WERI-Rb-1 (cell line): ENCODE data around the gene SLC27A6.

Experiments
- DNase-seq: peaks from one replicate; pipeline ENCODE4 v3.0.0-alpha.2; 2020
- H3K27ac ChIP-seq: fragments of 250-450 bp; sonication (Bioruptor Pico); 2 replicates; pipeline ENCODE4 v1.5.1; 2020; ENCODE audit warnings: mild to moderate bottlenecking, moderate library complexity
- H3K27me3 ChIP-seq: fragments of 250-450 bp; sonication (Bioruptor Pico); 2 replicates; pipeline ENCODE4 v1.5.1; 2021; ENCODE audit warnings: mild to moderate bottlenecking, low read depth, moderate library complexity; ENCODE audit not compliant: insufficient read depth, severe bottlenecking
- H3K36me3 ChIP-seq: fragments of 250-450 bp; sonication (Bioruptor Pico); 2 replicates; pipeline ENCODE4 v1.5.1; 2020; ENCODE audit warnings: mild to moderate bottlenecking, moderate library complexity
- H3K4me3 ChIP-seq: 2 replicates; pipeline ENCODE4 v1.5.1; 2011; ENCODE audit warnings: low read depth, mild to moderate bottlenecking, control low read depth, low read length
- H3K9me3 ChIP-seq: fragments of 250-450 bp; sonication (Bioruptor Pico); 2 replicates; pipeline ENCODE4 v1.5.1; 2021; ENCODE audit warnings: mild to moderate bottlenecking, moderate library complexity; ENCODE audit not compliant: severe bottlenecking
- TF ChIP-seq, protein P1 (sequence below): IDR thresholded peaks from 2 replicates; pipeline ENCODE4 v1.5.1; 2011; ENCODE audit warnings: low read depth, mild to moderate bottlenecking, control low read depth, inconsistent platforms, low read length

The SLC27A6 gene

DNA sequence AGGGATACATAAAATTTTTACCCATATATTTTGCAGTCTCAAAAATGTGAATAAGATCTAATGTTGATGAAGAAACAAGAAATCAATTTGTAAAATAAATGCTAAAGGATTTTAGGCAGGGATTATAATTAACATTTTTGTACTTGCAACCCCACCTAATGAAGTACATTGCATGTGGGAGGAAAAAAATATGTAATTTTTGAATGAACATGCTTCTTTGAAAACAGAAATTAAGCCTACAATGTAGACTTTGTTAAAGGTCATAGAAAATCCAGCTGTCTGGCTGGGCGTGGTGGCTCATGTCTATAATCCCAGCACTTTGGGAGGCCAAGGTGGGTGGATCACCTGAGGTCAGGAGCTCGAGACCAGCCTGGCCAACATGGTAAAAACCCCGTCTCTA is 15.6 kb downstream of the SLC27A6 start:
- DNase-seq = no peak

DNA sequence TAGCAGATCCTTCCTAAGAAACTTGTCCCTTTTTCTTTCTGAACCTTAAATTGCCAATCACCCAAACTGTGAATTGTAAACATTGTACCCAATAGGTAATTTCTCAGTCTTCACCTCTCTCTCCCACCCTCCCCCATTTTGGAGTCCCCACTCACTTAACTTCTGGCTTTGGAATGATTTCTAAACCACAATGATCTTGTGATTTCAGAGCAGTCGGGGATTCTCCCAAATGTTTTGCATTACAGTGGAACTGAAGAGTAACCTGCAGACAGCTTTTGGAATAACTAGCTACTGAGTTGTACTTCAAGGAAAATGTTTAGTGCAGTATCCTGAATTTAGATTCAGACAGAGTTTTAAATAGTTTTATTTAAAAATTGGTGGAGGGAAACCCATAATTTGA is 19.2 kb downstream of the SLC27A6 start:
- no peak overlapping the region for H3K4me3 ChIP-seq
- H3K27me3 ChIP-seq = no peaks in the 10 kb centered on the region
- no peak for DNase-seq
- H3K27ac ChIP-seq = no peak overlapping the region
- H3K36me3 ChIP-seq = no peaks in the 10 kb centered on the region
- TF ChIP-seq, protein P1, sequence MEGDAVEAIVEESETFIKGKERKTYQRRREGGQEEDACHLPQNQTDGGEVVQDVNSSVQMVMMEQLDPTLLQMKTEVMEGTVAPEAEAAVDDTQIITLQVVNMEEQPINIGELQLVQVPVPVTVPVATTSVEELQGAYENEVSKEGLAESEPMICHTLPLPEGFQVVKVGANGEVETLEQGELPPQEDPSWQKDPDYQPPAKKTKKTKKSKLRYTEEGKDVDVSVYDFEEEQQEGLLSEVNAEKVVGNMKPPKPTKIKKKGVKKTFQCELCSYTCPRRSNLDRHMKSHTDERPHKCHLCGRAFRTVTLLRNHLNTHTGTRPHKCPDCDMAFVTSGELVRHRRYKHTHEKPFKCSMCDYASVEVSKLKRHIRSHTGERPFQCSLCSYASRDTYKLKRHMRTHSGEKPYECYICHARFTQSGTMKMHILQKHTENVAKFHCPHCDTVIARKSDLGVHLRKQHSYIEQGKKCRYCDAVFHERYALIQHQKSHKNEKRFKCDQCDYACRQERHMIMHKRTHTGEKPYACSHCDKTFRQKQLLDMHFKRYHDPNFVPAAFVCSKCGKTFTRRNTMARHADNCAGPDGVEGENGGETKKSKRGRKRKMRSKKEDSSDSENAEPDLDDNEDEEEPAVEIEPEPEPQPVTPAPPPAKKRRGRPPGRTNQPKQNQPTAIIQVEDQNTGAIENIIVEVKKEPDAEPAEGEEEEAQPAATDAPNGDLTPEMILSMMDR = no peak
- H3K9me3 ChIP-seq = no peaks in the 10 kb centered on the region

More for the DNA sequence above, 15.6 kb downstream of the SLC27A6 start:
- no peaks in the 10 kb centered on the region for H3K27me3 ChIP-seq
- H3K36me3 ChIP-seq = no peaks in the 10 kb centered on the region
- no peaks in the 10 kb centered on the region for H3K9me3 ChIP-seq
- H3K27ac ChIP-seq = no peak overlapping the region
- no peak overlapping the region for H3K4me3 ChIP-seq
- TF ChIP-seq, protein P1 = no peak

DNA sequence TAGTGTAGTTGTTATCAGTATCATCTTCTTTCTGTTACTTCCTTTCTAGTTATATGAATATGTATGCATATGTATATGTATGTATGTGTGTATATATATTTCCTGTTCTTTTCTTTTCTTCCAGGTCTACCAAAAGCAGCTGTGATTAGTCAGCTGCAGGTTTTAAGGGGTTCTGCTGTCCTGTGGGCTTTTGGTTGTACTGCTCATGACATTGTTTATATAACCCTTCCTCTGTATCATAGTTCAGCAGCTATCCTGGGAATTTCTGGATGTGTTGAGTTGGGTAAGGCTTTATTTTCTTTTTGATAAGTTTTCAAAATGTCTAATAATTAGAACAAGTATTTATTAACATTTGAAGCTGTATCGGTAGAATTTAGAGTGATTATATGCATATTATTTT is 23.2 kb downstream of the SLC27A6 start:
- Histone ChIP-seq H3K4me3 (no peak overlapping the region), H3K27ac (no peak overlapping the region), H3K27me3 (no peaks in the 10 kb centered on the region), H3K36me3 (no peaks in the 10 kb centered on the region; the same call in 1 of the 2 replicates), H3K9me3 (no peaks in the 10 kb centered on the region)
- TF ChIP-seq, protein P1 = no peak
- no peak for DNase-seq

DNA sequence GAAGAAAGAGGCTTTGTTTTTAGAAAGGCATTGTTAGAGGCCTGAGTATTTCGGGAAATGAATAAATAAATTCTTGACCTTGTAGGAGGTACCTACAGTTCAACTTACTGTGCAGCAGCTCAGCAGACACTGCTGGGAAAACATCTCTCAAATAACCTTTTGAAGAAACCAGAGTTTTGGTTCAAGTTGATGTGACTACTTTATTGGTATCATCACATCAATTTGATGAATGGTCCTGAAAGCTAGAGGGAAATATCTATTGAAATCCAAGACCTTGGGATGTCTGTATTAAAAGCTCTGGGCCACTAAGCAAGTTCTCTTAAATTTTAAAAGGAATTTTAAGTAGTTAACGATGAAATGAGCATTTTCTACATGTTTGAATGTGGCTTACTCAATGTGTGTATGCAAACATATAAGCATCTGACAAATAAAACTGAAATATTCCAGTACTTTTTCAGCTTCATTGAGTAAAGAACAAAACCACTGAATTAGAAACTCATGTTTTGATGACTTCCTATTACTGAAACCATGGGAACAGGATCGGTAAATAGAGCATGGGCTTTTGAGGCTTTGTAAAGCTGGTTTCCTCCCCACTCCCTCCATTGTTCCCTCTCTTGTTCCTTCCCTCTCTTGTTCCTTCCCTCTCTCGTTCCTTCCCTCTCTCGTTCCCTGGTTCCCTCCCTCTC is 36.7 kb downstream of the SLC27A6 start:
- TF ChIP-seq, protein P1 = no peak
- Histone ChIP-seq H3K27ac (no peak overlapping the region), H3K9me3 (no peaks in the 10 kb centered on the region), H3K4me3 (no peak overlapping the region), H3K36me3 (no peaks in the 10 kb centered on the region), H3K27me3 (no peaks in the 10 kb centered on the region)
- no peak for DNase-seq

DNA sequence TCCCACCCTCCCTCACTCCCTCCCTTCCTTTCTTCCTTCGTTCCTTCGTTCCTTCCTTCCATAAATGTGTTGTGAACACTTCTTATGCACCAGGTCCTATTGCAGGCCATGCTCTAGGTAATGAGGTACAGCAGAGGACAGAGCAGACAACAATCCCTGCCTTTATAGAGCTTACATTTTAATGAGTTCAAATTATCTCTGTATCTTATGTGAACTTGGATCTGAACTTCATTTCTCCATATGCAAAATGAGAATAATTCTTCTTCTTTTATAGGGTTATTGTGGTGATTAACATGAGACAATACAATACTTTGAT is 37.2 kb downstream of the SLC27A6 start:
- no peak for DNase-seq
- H3K27me3 ChIP-seq = no peaks in the 10 kb centered on the region
- TF ChIP-seq, protein P1 = no peak
- H3K9me3 ChIP-seq = no peaks in the 10 kb centered on the region
- no peak overlapping the region for H3K27ac ChIP-seq
- H3K4me3 ChIP-seq = no peak overlapping the region
- H3K36me3 ChIP-seq = no peaks in the 10 kb centered on the region

DNA sequence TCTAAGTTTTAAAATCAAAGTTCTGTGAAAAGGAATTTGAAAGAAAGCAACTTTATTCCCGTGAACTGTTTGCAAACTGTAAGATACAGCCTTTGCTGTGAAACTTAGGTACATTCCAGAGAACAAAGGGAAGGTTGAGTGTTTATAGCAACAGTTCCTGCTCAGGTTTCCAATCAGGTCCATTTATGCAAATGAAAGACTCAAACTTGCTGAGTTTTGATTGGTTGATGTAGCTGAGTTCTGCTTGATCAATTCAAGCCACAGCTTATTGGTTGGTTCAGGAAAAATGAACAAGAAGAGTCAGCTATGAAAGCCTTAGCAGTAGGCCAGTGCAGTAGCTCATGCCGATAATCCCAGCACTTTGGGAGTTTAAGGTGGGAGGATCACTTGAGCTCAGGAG is 37.9 kb downstream of the SLC27A6 start:
- TF ChIP-seq, protein P1 = no peak
- Histone ChIP-seq H3K4me3 (no peak overlapping the region), H3K36me3 (no peaks in the 10 kb centered on the region), H3K27ac (no peak overlapping the region), H3K9me3 (no peaks in the 10 kb centered on the region), H3K27me3 (no peaks in the 10 kb centered on the region)
- no peak for DNase-seq
